Gastroesophageal sphincter (tissue), 4 donors: ENCODE measurements around the gene ADAT2. TPM values are rescaled to one million over a fixed set of nuclear protein-coding genes. Genes with fewer than 3 reads are reported as not detected.

Experiments
- ATAC-seq: fragments of 150-250 bp; one replicate; pipeline ENCODE4 v1.9.1; 2016; ENCODE audit warnings: mild to moderate bottlenecking, moderate library complexity
- H3K27ac ChIP-seq, 4 donors: fragments of 200-600 bp; sonication (generic) in 3 of 4; 1 replicate in 3 of 4; 2 replicates in 1 of 4; pipeline ENCODE4 v1.5.1; 2016 to 2019
- H3K27me3 ChIP-seq: fragments of 200-600 bp; sonication (generic); one replicate; pipeline ENCODE4 v1.5.1; 2019
- H3K36me3 ChIP-seq, 2 donors: fragments of 200-600 bp; sonication (generic); one replicate each; pipeline ENCODE4 v1.5.1; 2019; ENCODE audit warnings: control low read depth in 1 of 2
- H3K4me1 ChIP-seq, 3 donors: fragments of 200-600 bp; sonication (generic); 1 replicate in 2 of 3; 2 replicates in 1 of 3; pipeline ENCODE4 v1.5.1; 2016 to 2019; ENCODE audit warnings: control low read depth in 2 of 3
- H3K4me3 ChIP-seq, 2 donors: fragments of 200-600 bp; sonication (generic); one replicate each; pipeline ENCODE4 v1.5.1; 2019; ENCODE audit warnings: mild to moderate bottlenecking in 1 of 2, moderate library complexity in 1 of 2
- H3K9me3 ChIP-seq, 3 donors: fragments of 200-600 bp; sonication (generic); one replicate each; pipeline ENCODE4 v1.5.1; 2017 to 2019; ENCODE audit warnings: control low read depth in 2 of 3
- CTCF ChIP-seq, 4 experiments: fragments of 200-600 bp in 2 of 4; fragments of 450-650 bp in 2 of 4; sonication (generic) in 1 of 4; IDR thresholded peaks; one replicate each; pipeline ENCODE4 v1.5.1; 2017 to 2019; ENCODE audit warnings: antibody characterized with exemption in 4 of 4, mild to moderate bottlenecking in 2 of 4, moderate library complexity in 2 of 4
- EP300 ChIP-seq: sonication (generic); formaldehyde crosslinking; IDR thresholded peaks from one replicate; pipeline ENCODE4 v1.6.1; 2017; ENCODE audit warnings: antibody characterized with exemption, mild to moderate bottlenecking
- POLR2A ChIP-seq, 2 donors: fragments of 450-650 bp; IDR thresholded peaks; one replicate each; pipeline ENCODE4 v1.6.1; 2017; ENCODE audit warnings: antibody characterized with exemption in 2 of 2, mild to moderate bottlenecking in 2 of 2, moderate library complexity in 1 of 2
- POLR2AphosphoS5 ChIP-seq: sonication (generic); formaldehyde crosslinking; IDR thresholded peaks from one replicate; pipeline ENCODE4 v1.6.1; 2017; ENCODE audit warnings: antibody characterized with exemption
- WGBS, 2 donors: methylation state at CpG; one replicate each; pipeline ENCODE4 v1.1.5; 2018; ENCODE audit warnings: low coverage in 1 of 2; 5-methylcytosine and 5-hydroxymethylcytosine counted together
- total RNA-seq, 4 donors: library from RNA; depleted of rRNA; stranded (reverse); fragments of >200 nt; gene quantifications; one replicate each; pipeline ENCODE4 v1.1.0, GENCODE V29; 2016

The ADAT2 gene
- total RNA-seq, 4 donors from 2014 or later = 2.7 to 7.8 (median 3.7) TPM

- Histone ChIP-seq H3K36me3 (peaks cover 0 to 43% of the 10 kb centered on the region in 2 donors), H3K4me3 (no peak overlapping the region), H3K9me3 (no peaks in the 10 kb centered on the region), H3K27ac (no peak overlapping the region), H3K27me3 (no peaks in the 10 kb centered on the region), H3K4me1 (no peaks in the 10 kb centered on the region)
- TF ChIP-seq POLR2AphosphoS5 (no peak), EP300 (no peak), POLR2A (IDR thresholded peaks at IDR 0.05) (no peak), CTCF (IDR thresholded peaks at IDR 0.05) (no peak)
- 95% methylated on average over 1 of the region's 1 CpG; no CpG with 5 or more reads in 1 of the 2 donors for WGBS, 2 donors
- ATAC-seq = no peak
These were observed 39.7 kb upstream of the ADAT2 start for GRCh38 chr6:143490244-143490643.

GRCh38 chr6:143486752-143487151, 36.3 kb upstream of the ADAT2 start:
- 86 to 93% methylated on average over 3 of the region's 3 CpGs for WGBS, 2 donors
- H3K36me3 ChIP-seq = peaks cover 0 to 22% of the 10 kb centered on the region in 2 donors
- H3K4me3 ChIP-seq = no peak overlapping the region
- no peaks in the 10 kb centered on the region for H3K27me3 ChIP-seq
- no peaks in the 10 kb centered on the region for H3K9me3 ChIP-seq
- ATAC-seq = no peak
- H3K4me1 ChIP-seq = no peaks in the 10 kb centered on the region
- TF ChIP-seq CTCF (IDR thresholded peaks at IDR 0.05) = no peak
- no peak for TF ChIP-seq EP300
- no peak for TF ChIP-seq POLR2A (IDR thresholded peaks at IDR 0.05)
- no peak for TF ChIP-seq POLR2AphosphoS5
- no peak overlapping the region for H3K27ac ChIP-seq

- no peaks in the 10 kb centered on the region for H3K4me1 ChIP-seq
- TF ChIP-seq CTCF (IDR thresholded peaks at IDR 0.05) = no peak
- no peak for TF ChIP-seq POLR2A (IDR thresholded peaks at IDR 0.05)
- no peak for TF ChIP-seq EP300
- no peak for TF ChIP-seq POLR2AphosphoS5
- no peaks in the 10 kb centered on the region for H3K27me3 ChIP-seq
- H3K9me3 ChIP-seq = no peaks in the 10 kb centered on the region
- WGBS, 2 donors = 66% methylated on average over 2 of the region's 2 CpGs; no CpG with 5 or more reads in 1 of the 2 donors
- H3K4me3 ChIP-seq = no peak overlapping the region
- no peak overlapping the region for H3K27ac ChIP-seq
- no peak for ATAC-seq
- peaks cover 0 to 18% of the 10 kb centered on the region in 2 donors for H3K36me3 ChIP-seq
These were observed 35.5 kb upstream of the ADAT2 start for GRCh38 chr6:143485967-143486366.

- Histone ChIP-seq H3K27me3 (no peaks in the 10 kb centered on the region), H3K36me3 (peaks cover 0 to 41% of the 10 kb centered on the region in 2 donors), H3K4me1 (no peaks in the 10 kb centered on the region), H3K4me3 (no peak overlapping the region), H3K9me3 (no peaks in the 10 kb centered on the region), H3K27ac (no peak overlapping the region)
- no peak for ATAC-seq
- TF ChIP-seq POLR2A (IDR thresholded peaks at IDR 0.05) (no peak), CTCF (IDR thresholded peaks at IDR 0.05) (no peak), EP300 (no peak), POLR2AphosphoS5 (no peak)
- 89 to 94% methylated on average over 2 of the region's 2 CpGs for WGBS, 2 donors
These were observed 32.1 kb upstream of the ADAT2 start for GRCh38 chr6:143482593-143482992.

- no peak for ATAC-seq
- Histone ChIP-seq H3K4me1 (no peaks in the 10 kb centered on the region), H3K27me3 (no peaks in the 10 kb centered on the region), H3K27ac (no peak overlapping the region), H3K4me3 (no peak overlapping the region), H3K36me3 (peaks cover 0 to 70% of the 10 kb centered on the region in 2 donors), H3K9me3 (no peaks in the 10 kb centered on the region)
- 92% methylated on average over 3 of the region's 3 CpGs for WGBS, 2 donors
- TF ChIP-seq EP300 (no peak), CTCF (IDR thresholded peaks at IDR 0.05) (no peak), POLR2AphosphoS5 (no peak), POLR2A (IDR thresholded peaks at IDR 0.05) (no peak)
These were observed 28.1 kb upstream of the ADAT2 start for GRCh38 chr6:143478479-143479062.
